HG03354 (cell line): ENCODE data around the gene TRIM36.

Source experiments
- ATAC-seq: cut with Tn5 transposase; IDR thresholded peaks from one replicate; pipeline ENCODE4 v1.9.1; 2021; ENCODE audit warnings: mild to moderate bottlenecking; ENCODE audit not compliant: unreplicated experiment, poor library complexity, severe bottlenecking

The TRIM36 gene

DNA sequence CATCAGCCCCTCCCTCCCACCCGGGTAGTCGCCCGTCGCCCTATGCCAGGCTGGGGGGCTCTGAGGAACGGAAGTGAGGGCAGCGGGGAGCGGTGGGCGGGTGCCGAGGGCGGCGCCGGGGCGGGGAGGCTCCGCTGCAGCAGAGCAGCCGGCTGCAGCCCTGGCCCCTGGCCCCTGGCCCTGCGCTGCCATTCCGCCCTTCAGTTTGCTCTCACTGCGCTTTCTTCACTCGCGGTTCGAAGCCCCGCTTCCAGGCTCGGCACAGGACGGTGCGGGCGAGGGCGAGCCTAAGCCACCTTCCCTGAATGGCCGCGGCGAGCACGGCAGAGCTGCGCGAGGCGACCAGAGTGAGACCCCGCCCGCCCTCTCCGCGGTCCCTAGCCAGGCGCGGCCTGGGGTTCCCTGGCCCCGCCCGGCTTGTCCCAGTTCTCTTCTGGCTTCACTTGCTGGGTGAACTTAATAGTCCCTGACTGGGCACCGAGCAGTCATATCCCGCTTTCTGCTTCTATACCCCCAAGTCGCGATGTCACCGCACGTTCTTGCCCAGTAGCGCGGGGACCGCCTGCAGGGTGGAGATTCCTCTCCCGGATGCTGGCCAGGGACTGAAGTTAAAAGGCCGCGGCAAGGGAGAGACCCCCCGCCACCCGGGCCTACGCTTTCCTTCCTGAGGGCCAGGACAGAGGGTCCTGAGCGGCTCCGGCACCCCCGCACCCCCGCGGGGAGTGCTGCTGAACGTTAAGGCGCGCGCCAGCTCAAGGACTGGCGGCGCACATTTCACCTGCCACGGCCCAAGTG lies 623 bp upstream of the TRIM36 start:
- ATAC-seq = peak; percentile 52

DNA sequence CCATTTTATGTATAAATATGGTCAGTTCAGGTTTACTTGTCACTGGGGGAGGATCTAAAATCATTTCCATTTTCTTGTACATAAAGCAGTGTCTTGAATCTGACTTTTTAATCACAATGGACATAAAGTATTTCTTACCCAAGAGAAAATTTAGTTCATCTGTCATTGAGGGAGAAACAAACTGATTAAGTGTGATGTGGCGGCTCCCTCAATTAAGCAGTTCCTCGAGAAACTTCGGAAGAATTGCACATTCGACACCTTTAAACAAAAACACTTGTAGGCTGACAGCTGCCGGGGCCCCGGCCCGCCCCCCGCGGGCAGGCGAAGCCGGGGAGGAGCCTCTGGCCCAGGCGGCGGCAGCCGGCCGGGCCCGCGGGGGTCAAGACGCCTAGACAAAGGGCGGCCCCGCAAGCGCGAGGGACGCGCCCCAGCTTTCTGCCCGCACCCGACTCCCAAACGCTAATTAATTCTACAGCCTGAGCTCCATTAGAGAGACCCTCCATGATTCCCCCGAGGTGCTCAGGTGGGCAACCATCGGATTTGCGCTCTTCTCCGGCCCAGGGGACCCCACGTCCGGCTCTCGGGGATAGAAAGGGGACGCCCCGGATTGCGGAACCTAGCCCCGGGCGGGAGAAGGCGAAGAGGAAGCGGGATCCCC lies 750 bp downstream of the TRIM36 start:
- ATAC-seq = peak; percentile 13

DNA sequence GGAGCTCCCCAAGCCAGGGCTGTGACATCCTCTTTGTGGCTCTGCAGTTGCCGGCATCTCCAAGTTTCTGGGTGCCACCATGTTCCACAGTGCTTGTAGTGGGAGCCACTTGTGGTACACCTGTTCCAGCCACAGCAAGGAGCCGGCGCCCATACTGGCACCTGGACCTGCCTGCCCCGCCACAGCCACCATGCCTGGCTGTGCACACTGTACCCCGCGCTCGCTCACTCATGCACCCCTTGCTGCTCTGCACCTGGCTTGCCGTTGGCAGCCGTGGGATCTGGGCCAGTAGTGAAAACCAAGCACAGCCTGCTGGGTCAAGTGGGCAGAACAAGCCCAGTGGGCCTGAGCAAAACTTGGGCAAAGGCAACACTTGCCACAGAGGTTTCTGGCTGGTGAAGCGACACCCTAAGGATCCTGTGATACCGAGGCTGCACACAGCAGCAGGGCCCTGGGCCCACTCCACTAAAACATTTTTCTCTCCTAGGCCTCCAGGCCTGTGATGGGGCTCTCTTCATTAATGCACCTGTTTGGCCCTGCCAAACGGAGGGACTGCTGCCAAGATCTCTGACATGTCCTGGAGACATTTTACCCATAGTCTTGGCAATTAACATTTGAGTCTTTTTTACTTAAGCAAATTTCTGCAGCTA lies 2.8 kb downstream of the TRIM36 start:
- ATAC-seq = no peak

DNA sequence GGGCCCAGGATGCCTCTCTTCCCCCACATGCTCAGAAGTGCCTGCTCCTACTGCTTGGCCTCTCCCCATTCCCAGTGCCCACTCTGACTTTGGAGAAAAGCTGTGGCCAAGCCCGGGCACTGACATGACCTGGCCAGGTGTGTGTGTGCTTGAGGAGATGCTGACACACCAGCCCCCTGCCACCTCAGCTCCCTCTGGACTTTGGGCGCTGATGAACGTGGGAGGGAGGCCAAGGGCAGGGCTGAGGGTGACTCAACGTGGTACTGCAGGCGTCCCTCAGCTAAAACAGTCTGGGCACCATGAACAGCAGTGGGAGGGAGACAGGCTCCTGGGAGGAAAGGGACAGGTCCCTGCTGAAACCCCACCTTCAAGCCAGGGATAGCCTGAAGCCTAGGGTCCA lies 3.9 kb downstream of the TRIM36 start:
- ATAC-seq = no peak

DNA sequence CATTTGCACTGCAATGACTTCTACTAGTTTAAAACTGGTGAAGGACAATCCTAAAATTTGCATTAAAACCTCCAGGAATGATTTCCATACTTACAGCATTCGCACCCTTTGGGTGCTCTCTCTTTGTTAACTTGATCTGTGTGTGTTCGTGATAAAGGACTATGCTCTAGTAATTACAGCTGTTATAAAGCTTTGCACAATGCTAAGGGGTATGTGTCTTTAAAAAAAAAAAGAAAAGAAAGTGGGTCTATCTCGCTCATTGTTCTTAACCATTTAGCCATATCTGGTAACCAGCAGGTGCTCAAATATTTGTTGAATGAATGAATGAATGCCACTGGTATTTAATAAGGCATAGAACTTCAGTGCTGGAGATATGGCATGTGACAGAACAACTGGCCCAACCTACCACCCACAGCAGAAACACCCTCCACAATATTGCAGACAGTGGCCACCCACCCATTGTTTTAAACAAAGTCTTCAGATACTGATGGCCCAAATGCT lies 8.7 kb downstream of the TRIM36 start:
- no peak for ATAC-seq

GRCh38 chr5:115151208-115151805 lies 18.4 kb downstream of the TRIM36 start:
- no peak for ATAC-seq

DNA sequence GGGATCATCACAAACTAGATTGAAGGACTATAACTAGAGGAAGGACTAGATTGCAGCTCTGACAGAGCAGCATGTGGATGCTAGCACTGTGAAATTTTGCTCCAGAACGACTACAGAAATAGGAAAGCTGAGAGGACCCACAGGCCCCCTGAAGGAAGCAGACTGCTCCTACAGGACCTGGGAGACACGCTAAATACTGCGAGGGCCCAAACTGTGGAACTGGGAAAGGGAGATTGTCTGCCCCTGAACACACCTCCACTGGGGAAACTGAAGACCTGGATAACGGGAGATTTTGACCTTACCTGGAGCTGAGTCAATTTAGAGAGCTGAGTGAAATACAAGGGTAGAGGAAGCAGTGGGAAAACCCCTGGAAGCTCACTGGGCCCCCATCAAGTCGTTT lies 19.2 kb downstream of the TRIM36 start:
- no peak for ATAC-seq

GRCh38 chr5:115147052-115147451 lies 22.7 kb downstream of the TRIM36 start:
- no peak for ATAC-seq

- no peak for ATAC-seq
Observed at GRCh38 chr5:115136294-115136693, 33.4 kb downstream of the TRIM36 start.

DNA sequence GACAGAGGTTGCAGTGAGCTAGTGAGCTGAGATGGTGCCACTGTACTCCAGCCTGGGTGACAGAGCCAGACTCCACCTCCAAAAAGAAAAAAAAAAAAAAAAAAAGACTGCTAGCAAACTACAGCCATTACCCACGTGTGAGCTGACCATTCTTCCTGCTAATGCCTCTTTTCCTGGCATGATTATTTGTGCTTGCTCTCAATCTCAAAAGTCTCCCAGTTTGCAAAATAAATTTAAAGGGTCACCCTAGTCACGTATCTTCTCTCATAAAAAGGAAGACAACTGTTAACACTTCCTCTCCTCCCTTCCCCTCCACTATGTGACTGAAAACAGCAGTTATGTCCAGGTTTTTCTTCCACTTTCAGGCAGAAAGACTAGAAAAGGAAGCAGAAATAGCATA lies 37.2 kb downstream of the TRIM36 start:
- no peak for ATAC-seq

DNA sequence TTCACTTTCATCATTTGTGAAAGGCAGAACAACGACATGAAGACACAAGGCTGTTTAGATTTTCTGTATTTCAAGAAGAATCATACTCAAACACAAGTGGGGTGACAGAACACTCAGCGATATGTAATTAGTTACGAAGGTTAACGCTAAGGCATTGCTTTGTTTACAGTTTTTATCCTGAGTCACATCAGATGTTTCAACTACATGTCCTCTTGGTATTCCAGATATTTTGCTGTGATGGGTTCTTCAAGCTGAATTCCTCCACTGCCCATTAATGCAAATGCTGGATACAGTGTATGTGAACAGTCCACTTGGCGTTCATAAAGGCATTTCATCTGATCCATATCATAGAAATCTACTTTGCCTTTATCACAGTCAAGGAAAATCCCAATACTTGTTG lies 43.4 kb downstream of the TRIM36 start:
- no peak for ATAC-seq

DNA sequence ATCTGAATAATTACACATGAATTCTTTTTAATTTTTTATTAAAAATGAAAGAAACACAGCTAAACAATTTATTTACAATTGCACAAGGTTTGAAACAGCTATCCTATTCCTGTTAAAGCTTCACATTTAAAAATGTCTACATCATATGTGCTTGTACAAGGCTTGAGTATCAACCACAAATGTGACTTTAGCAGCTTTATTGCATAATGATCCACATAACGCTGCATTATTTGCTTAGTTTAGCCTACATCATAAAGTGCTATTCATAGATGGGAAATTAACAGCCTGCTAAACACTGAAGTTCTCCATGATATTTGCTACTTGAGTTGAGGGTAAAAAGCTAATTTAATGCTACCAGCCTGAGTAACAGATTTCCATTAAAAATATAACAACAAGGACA lies 45.0 kb downstream of the TRIM36 start:
- ATAC-seq = no peak

GRCh38 chr5:115116001-115116400 lies 53.7 kb downstream of the TRIM36 start:
- ATAC-seq = no peak

DNA sequence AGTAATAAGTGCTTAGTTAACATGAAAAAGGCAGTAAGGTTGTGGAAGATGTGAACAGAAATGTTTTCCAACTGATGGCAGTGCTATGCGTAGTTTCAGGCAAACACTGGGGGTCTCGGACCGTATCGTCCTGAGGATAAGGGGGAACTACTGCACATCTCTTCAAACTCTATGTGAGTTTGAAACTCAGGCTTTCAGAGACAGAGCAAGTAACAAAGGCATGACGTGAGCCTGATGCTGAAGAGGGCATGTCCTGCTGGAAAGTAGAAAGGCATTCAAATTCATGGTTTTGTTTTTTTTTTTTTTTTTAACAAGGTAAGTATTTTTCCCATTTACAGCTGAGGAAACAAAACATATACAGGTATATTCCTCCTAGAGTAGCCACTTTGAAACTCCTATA lies 59.9 kb downstream of the TRIM36 start:
- ATAC-seq = no peak

DNA sequence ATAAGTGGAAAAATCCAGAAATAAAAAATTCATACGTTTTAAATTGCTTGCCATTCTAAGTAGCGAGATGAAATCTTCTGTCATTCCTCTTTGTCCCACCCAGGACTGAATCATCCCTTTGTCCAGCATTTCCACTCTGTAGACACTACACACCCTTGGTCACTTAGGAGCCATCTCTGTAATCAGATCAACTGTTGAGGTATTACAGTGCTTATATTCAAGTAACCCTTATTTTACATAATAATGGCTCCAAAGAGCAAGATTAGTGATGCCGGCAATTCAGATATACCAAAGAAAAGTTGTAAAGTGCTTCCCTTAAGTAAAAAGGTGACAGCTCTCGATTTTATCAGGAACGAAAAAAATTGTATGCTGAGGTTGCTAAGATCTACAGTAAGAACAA lies 60.4 kb downstream of the TRIM36 start:
- ATAC-seq = no peak

- no peak for ATAC-seq
Observed at GRCh38 chr5:115100319-115100955, 69.3 kb downstream of the TRIM36 start.

- ATAC-seq = peak; percentile 94
Observed at GRCh38 chr5:115098041-115098702, 71.5 kb downstream of the TRIM36 start.

DNA sequence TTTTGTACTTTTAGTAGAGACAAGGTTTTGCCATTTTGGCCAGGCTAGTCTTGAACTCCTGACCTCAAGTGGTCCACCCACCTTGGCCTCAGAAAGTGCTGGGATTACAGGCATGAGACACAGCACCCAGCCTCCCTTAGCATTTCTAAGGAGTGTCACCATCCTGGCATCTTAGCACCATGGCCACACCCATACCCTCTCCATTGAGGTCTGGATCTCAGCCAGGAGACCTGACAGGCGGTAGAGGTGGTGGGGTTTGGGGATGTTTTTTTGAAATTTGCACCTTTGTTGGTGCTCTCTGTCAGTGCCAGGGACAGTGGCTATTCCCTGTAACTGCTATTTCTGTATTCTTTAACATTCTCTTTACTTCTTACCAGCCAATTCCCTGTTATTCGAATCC lies 72.5 kb downstream of the TRIM36 start:
- no peak for ATAC-seq

GRCh38 chr5:115096034-115096769 lies 73.5 kb downstream of the TRIM36 start:
- no peak for ATAC-seq
